GM19193 (cell line): ENCODE results near the gene ATP2B2.

Experiments used
- POLR2A ChIP-seq: IDR thresholded peaks from 4 replicates; pipeline ENCODE4 v1.6.1; 2011; ENCODE audit not compliant: insufficient read depth, insufficient read length; ENCODE audit errors: extremely low read depth

Gene ATP2B2

GRCh38 chr3:10506696-10507095 is 1.3 kb upstream of the ATP2B2 start:
- TF ChIP-seq POLR2A = no peak

GRCh38 chr3:10505791-10506585 is 602 bp upstream of the ATP2B2 start:
- TF ChIP-seq POLR2A = no peak

GRCh38 chr3:10504171-10505049 is 976 bp downstream of the ATP2B2 start:
- no peak for TF ChIP-seq POLR2A

- no peak for TF ChIP-seq POLR2A
These were observed 2.1 kb downstream of the ATP2B2 start for GRCh38 chr3:10503217-10503796.

- TF ChIP-seq POLR2A = no peak
These were observed 3.1 kb downstream of the ATP2B2 start for GRCh38 chr3:10502185-10502880.

GRCh38 chr3:10501664-10502052 is 3.7 kb downstream of the ATP2B2 start:
- no peak for TF ChIP-seq POLR2A

- no peak for TF ChIP-seq POLR2A
These were observed 4.4 kb downstream of the ATP2B2 start for GRCh38 chr3:10500717-10501663.

- TF ChIP-seq POLR2A = no peak
These were observed 7.1 kb downstream of the ATP2B2 start for GRCh38 chr3:10498271-10498670.

GRCh38 chr3:10497439-10497838 is 7.9 kb downstream of the ATP2B2 start:
- no peak for TF ChIP-seq POLR2A

- no peak for TF ChIP-seq POLR2A
These were observed 9.1 kb downstream of the ATP2B2 start for GRCh38 chr3:10496121-10496863.

- TF ChIP-seq POLR2A = no peak
These were observed 9.8 kb downstream of the ATP2B2 start for GRCh38 chr3:10495614-10496013.

GRCh38 chr3:10495003-10495402 is 10.4 kb downstream of the ATP2B2 start:
- no peak for TF ChIP-seq POLR2A

- TF ChIP-seq POLR2A = no peak
These were observed 11.2 kb downstream of the ATP2B2 start for GRCh38 chr3:10494180-10494579.
